H1 (cell line): ENCODE data around the gene CORO2B. TPM values are rescaled to one million over a fixed set of nuclear protein-coding genes. Genes with fewer than 3 reads are reported as not detected.

Experiments
- CTCF ChIA-PET: fragments of 300-600 bp; sonication (Branson Sonifier 250); formaldehyde crosslinking; loops from one replicate; lab custom pipeline; 2021; ENCODE audit not compliant: partially characterized antibody; lab: Charles Lee
- POLR2A ChIA-PET: fragments of 300-600 bp; sonication (Branson Sonifier 250); formaldehyde crosslinking; loops from one replicate; lab custom pipeline; 2021; ENCODE audit warnings: inconsistent platforms; ENCODE audit not compliant: partially characterized antibody; lab: Charles Lee
- DNase-seq, 2 experiments: peaks; one replicate each; pipeline versions ENCODE4 v3.0.0 to v3.0.0-alpha.2; 2010 to 2022; ENCODE audit warnings: low spot score in 2 of 2, low read depth in 1 of 2, mixed read lengths in 1 of 2
- FAIRE-seq: peaks from 2 replicates; lab custom pipeline; 2011; peaks lifted over from hg19 to GRCh38; lab: Jason Lieb, UNC
- H2AFZ ChIP-seq: 2 replicates; pipeline ENCODE4 v1.8.1; 2012; ENCODE audit warnings: low read length, inconsistent platforms
- H2AK5ac ChIP-seq: 2 replicates; pipeline ENCODE4 v1.6.1; 2013; ENCODE audit warnings: low read depth, low read length
- H2BK120ac ChIP-seq: replicated peaks from 2 replicates; pipeline ENCODE3; 2013; ENCODE audit warnings: low read depth, low read length, inconsistent platforms
- H2BK12ac ChIP-seq: 2 replicates; pipeline ENCODE4 v1.6.1; 2013; ENCODE audit warnings: low read depth, low read length
- H2BK15ac ChIP-seq: 2 replicates; pipeline ENCODE4 v1.6.1; 2013; ENCODE audit warnings: low read length
- H2BK20ac ChIP-seq: 2 replicates; pipeline ENCODE4 v1.6.1; 2013; ENCODE audit warnings: low read length
- H2BK5ac ChIP-seq: 2 replicates; pipeline ENCODE4 v1.6.1; 2013; ENCODE audit warnings: low read depth, low read length
- H3K14ac ChIP-seq: 2 replicates; pipeline ENCODE4 v1.6.1; 2013; ENCODE audit warnings: inconsistent platforms; ENCODE audit not compliant: insufficient read length
- H3K18ac ChIP-seq: 2 replicates; pipeline ENCODE4 v1.6.1; 2013; ENCODE audit warnings: low read length; ENCODE audit errors: extremely low read depth
- H3K23ac ChIP-seq: 2 replicates; pipeline ENCODE4 v1.6.1; 2013; ENCODE audit warnings: inconsistent platforms; ENCODE audit not compliant: insufficient read length
- H3K23me2 ChIP-seq: 2 replicates; pipeline ENCODE4 v1.6.1; 2013; ENCODE audit warnings: low read depth, low read length
- H3K27ac ChIP-seq: 2 replicates; pipeline ENCODE4 v1.6.1; 2011; ENCODE audit warnings: low read depth, low read length, inconsistent platforms
- H3K27me3 ChIP-seq, 4 experiments: replicated peaks in 1 of 4; 1 replicate in 1 of 4; 2 replicates in 3 of 4; pipeline versions ENCODE4 v1.6.1 to v1.8.1; 2011 to 2013; ENCODE audit warnings: low read length in 3 of 4, mild to moderate bottlenecking in 3 of 4, inconsistent platforms in 2 of 4, mixed read lengths in 2 of 4, moderate library complexity in 1 of 4; ENCODE audit not compliant: control insufficient read depth in 3 of 4, insufficient read depth in 3 of 4; ENCODE audit errors: extremely low read depth in 1 of 4
- H3K36me3 ChIP-seq, 4 experiments: 2 replicates each; pipeline versions ENCODE4 v1.6.1 to v1.8.1; 2011 to 2013; ENCODE audit warnings: mild to moderate bottlenecking in 4 of 4, low read length in 3 of 4, moderate library complexity in 2 of 4, control low read depth in 1 of 4, inconsistent platforms in 1 of 4; ENCODE audit not compliant: insufficient read depth in 4 of 4, control insufficient read depth in 2 of 4
- H3K4ac ChIP-seq: replicated peaks from 2 replicates; pipeline ENCODE3; 2013; ENCODE audit warnings: low read length, low read depth, mixed read lengths, inconsistent platforms; ENCODE audit not compliant: insufficient read length
- H3K4me1 ChIP-seq, 4 experiments: replicated peaks in 1 of 4; 1 replicate in 1 of 4; 2 replicates in 3 of 4; pipeline versions ENCODE4 v1.6.1 to v1.8.1; 2011 to 2013; ENCODE audit warnings: low read length in 3 of 4, inconsistent platforms in 2 of 4, mixed read lengths in 1 of 4; ENCODE audit not compliant: insufficient read depth in 4 of 4, control insufficient read depth in 3 of 4
- H3K4me2 ChIP-seq, 2 experiments: 2 replicates each; pipeline versions ENCODE4 v1.6.1 to v1.8.1; 2011 to 2013; ENCODE audit warnings: low read depth in 2 of 2, low read length in 2 of 2, control low read depth in 1 of 2, inconsistent platforms in 1 of 2, mild to moderate bottlenecking in 1 of 2; ENCODE audit not compliant: insufficient read depth in 1 of 2
- H3K4me3 ChIP-seq, 4 experiments: fragments of 200-600, 300-600 bp in 1 of 4; sonication (generic), shearing (Covaris generic), sonication (Bioruptor Twin) in 1 of 4; 2 replicates each; pipeline versions ENCODE4 v1.5.1 to v1.8.1; 2011 to 2016; ENCODE audit warnings: low read length in 4 of 4, low read depth in 3 of 4, control low read depth in 2 of 4, inconsistent platforms in 2 of 4, mild to moderate bottlenecking in 2 of 4, mixed read lengths in 1 of 4, moderate library complexity in 1 of 4; ENCODE audit not compliant: insufficient read depth in 2 of 4; ENCODE audit errors: extremely low read depth in 1 of 4
- H3K56ac ChIP-seq: replicated peaks from 2 replicates; pipeline ENCODE3; 2013; ENCODE audit warnings: low read depth, mild to moderate bottlenecking, mixed read lengths, low read length, inconsistent platforms; ENCODE audit not compliant: insufficient read length
- H3K79me1 ChIP-seq: 2 replicates; pipeline ENCODE4 v1.6.1; 2013; ENCODE audit warnings: low read depth, low read length, control low read depth
- H3K79me2 ChIP-seq, 2 experiments: 2 replicates each; pipeline versions ENCODE4 v1.6.1 to v1.8.1; 2012 to 2013; ENCODE audit warnings: low read length in 2 of 2, mild to moderate bottlenecking in 2 of 2, inconsistent platforms in 1 of 2; ENCODE audit not compliant: insufficient read depth in 2 of 2, control insufficient read depth in 1 of 2
- H3K9ac ChIP-seq, 4 experiments: replicated peaks in 1 of 4; 1 replicate in 1 of 4; 2 replicates in 3 of 4; pipeline versions ENCODE4 v1.6.1 to v1.8.1; 2011 to 2013; ENCODE audit warnings: low read depth in 3 of 4, low read length in 3 of 4, control low read depth in 2 of 4, mild to moderate bottlenecking in 2 of 4, moderate library complexity in 2 of 4, inconsistent platforms in 1 of 4; ENCODE audit errors: extremely low read depth in 1 of 4
- H3K9me3 ChIP-seq, 2 experiments: 2 replicates each; pipeline versions ENCODE4 v1.6.1 to v1.8.1; 2012 to 2013; ENCODE audit warnings: mild to moderate bottlenecking in 2 of 2, moderate library complexity in 2 of 2, control low read depth in 1 of 2, inconsistent platforms in 1 of 2, low read depth in 1 of 2, low read length in 1 of 2, mixed read lengths in 1 of 2; ENCODE audit not compliant: insufficient read depth in 2 of 2
- H4K20me1 ChIP-seq, 2 experiments: replicated peaks in 1 of 2; 2 replicates each; pipeline versions ENCODE3 to v1.8.1; 2011 to 2013; ENCODE audit warnings: inconsistent platforms in 2 of 2, low read length in 2 of 2, mild to moderate bottlenecking in 1 of 2; ENCODE audit not compliant: insufficient read depth in 2 of 2, control insufficient read depth in 1 of 2
- H4K5ac ChIP-seq: 2 replicates; pipeline ENCODE4 v1.6.1; 2013; ENCODE audit warnings: low read length, low read depth, mixed read lengths, inconsistent platforms; ENCODE audit not compliant: insufficient read length
- H4K8ac ChIP-seq: 2 replicates; pipeline ENCODE4 v1.8.0; 2013; ENCODE audit warnings: mild to moderate bottlenecking, moderate library complexity, low read length, inconsistent platforms; ENCODE audit not compliant: insufficient read depth; ENCODE audit errors: extremely low read depth
- H4K91ac ChIP-seq: replicated peaks from 2 replicates; pipeline ENCODE3; 2013; ENCODE audit warnings: low read length, mixed read lengths, inconsistent platforms; ENCODE audit not compliant: insufficient read length
- CEBPB ChIP-seq: IDR thresholded peaks from 2 replicates; pipeline ENCODE4 v1.6.1; 2012; ENCODE audit warnings: low read depth, low read length
- GABPA ChIP-seq: IDR thresholded peaks from 2 replicates; pipeline ENCODE4 v1.6.1; 2011; ENCODE audit warnings: mild to moderate bottlenecking, low read length, moderate library complexity, borderline replicate concordance; ENCODE audit not compliant: insufficient read depth
- KDM1A ChIP-seq: fragments of 200-600, 300-600 bp; sonication (generic); IDR thresholded peaks from 2 replicates; pipeline ENCODE4 v1.7.1; 2016; ENCODE audit warnings: mild to moderate bottlenecking, low read length, borderline replicate concordance
- SP2 ChIP-seq: IDR thresholded peaks from 2 replicates; pipeline ENCODE4 v1.6.1; 2012; ENCODE audit warnings: mild to moderate bottlenecking, low read length, inconsistent platforms
- SRF ChIP-seq: IDR thresholded peaks from 2 replicates; pipeline ENCODE4 v1.6.1; 2011; ENCODE audit warnings: mild to moderate bottlenecking, low read depth, low read length, moderate library complexity
- TAF1 ChIP-seq: IDR thresholded peaks from 2 replicates; pipeline ENCODE4 v1.6.1; 2011; ENCODE audit warnings: mild to moderate bottlenecking, low read depth, low read length
- TCF12 ChIP-seq: IDR thresholded peaks from 2 replicates; pipeline ENCODE4 v1.6.1; 2011; ENCODE audit warnings: low read depth, mild to moderate bottlenecking, low read length
- TEAD4 ChIP-seq: IDR thresholded peaks from 2 replicates; pipeline ENCODE4 v1.6.1; 2012; ENCODE audit warnings: low read depth, low read length, inconsistent platforms, mixed read lengths
- WGBS, 2 experiments: shearing (Covaris generic) in 1 of 2; methylation state at CpG; one replicate each; pipeline versions ENCODE4 v1.1.6 to v1.1.7; 2013 to 2015; ENCODE audit warnings: low lambda C conversion rate in 2 of 2, mixed read lengths in 2 of 2, inconsistent platforms in 1 of 2, low coverage in 1 of 2, missing lambda C conversion rate in 1 of 2; ENCODE audit not compliant: insufficient replicate concordance in 2 of 2, insufficient coverage in 1 of 2, insufficient read length in 1 of 2; ENCODE audit errors: extremely low coverage in 1 of 2, missing lambda C conversion rate in 1 of 2; 5-methylcytosine and 5-hydroxymethylcytosine counted together
- polyA plus RNA-seq, 7 experiments: library from polyadenylated mRNA; depleted of rRNA in 3 of 7; stranded (reverse) in 5 of 7; unstranded in 2 of 7; fragments of >200 nt in 5 of 7; fragments of 200-250 nt in 2 of 7; gene quantifications; 1 replicate in 5 of 7; 2 replicates in 1 of 7; 4 replicates in 1 of 7; pipeline versions ENCODE4 v1.2.1 to v1.2.3, GENCODE V29; 2011 to 2013; ENCODE audit warnings: missing spikeins in 2 of 7, mixed read lengths in 2 of 7
- total RNA-seq: library from RNA; stranded (reverse); fragmentation: NEBNext Ultra II Directional; extraction: Animal tissue kit (Norgen Biotek cat#: 25700); gene quantifications from 2 replicates; pipeline ENCODE4 v1.2.1, GENCODE V29; 2021

CORO2B gene
- total and polyA plus RNA-seq, 2 of the 8 experiments (the other 6 are each of a cell fraction or from before 2014, with no cell fraction given) = 3.4 to 6.7 TPM

DNA sequence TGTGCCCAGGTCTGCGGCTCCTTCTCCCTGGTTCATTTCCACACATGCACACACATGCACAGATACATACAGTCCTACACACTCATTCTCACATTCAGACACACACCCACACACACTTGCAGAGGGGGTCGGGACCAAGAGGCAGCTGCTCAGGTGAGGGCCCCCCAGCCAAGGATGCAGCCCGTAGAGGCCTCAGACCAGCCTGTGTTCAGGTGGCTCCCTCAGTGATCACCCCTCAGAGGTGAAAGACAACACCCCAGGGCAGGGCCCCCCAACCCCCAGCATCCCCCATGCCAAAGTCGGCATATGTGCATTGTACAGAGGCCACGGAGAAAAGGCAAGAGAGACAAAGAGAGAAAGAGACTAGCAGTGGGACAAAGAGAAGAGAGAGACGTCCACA lies 5.9 kb upstream of the CORO2B start:
- no peak for FAIRE-seq
- TF ChIP-seq KDM1A = no peak
- no peak for TF ChIP-seq TCF12
- TF ChIP-seq SRF = no peak
- no peak for TF ChIP-seq SP2
- no peak for TF ChIP-seq TAF1
- no peak for TF ChIP-seq TEAD4
- no peak for TF ChIP-seq CEBPB
- no peak for TF ChIP-seq GABPA

More for the DNA sequence above, 5.9 kb upstream of the CORO2B start:
- H2BK20ac ChIP-seq = no peak overlapping the region
- no peak overlapping the region for H2BK120ac ChIP-seq
- H2BK5ac ChIP-seq = peak overlapping the region; percentile 73; the same call in 1 of the 2 replicates
- DNase-seq = no peak
- no peak overlapping the region for H3K56ac ChIP-seq
- H4K20me1 ChIP-seq = no peaks in the 10 kb centered on the region
- POLR2A ChIA-PET = interaction anchor here (1.3 to 5.0 kb wide), 4 partner anchors 9 to 294 kb away, joined by 3 to 31 read pairs (median 4); no protein-coding TSS in a partner anchor
- H3K36me3 ChIP-seq = no peaks in the 10 kb centered on the region
- H4K91ac ChIP-seq = peak overlapping the region; percentile 82
- no peak overlapping the region for H3K23ac ChIP-seq
- H3K14ac ChIP-seq = peak overlapping the region; percentile 70
- H3K4me2 ChIP-seq = no peak overlapping the region
- 84% methylated on average over 6 of the region's 6 CpGs; no CpG with 5 or more reads in 1 of the 2 experiments for WGBS, 2 experiments
- H3K79me2 ChIP-seq = no peaks in the 10 kb centered on the region
- H3K27me3 ChIP-seq = peaks cover 0 to 16% (median 11%) of the 10 kb centered on the region in 4 experiments; a peak in 5 of 7 replicates
- H2BK12ac ChIP-seq = peak overlapping the region; percentile 98
- H3K18ac ChIP-seq = no peak overlapping the region
- peaks cover 3% of the 10 kb centered on the region for H3K23me2 ChIP-seq
- H3K9ac ChIP-seq = no peak overlapping the region
- no peak overlapping the region for H2AFZ ChIP-seq
- H3K27ac ChIP-seq = no peak overlapping the region
- H3K79me1 ChIP-seq = no peaks in the 10 kb centered on the region
- peak overlapping the region; percentile 81; the same call in 1 of the 2 replicates for H2BK15ac ChIP-seq
- H3K4me3 ChIP-seq = no peak overlapping the region
- H2AK5ac ChIP-seq = 0 out of 2 replicates have a peak overlapping the region, but pooled peaks have one; percentile 91
- H3K9me3 ChIP-seq = no peaks in the 10 kb centered on the region
- H3K4me1 ChIP-seq = peaks cover 16 to 51% (median 31%) of the 10 kb centered on the region in 4 experiments
- H4K5ac ChIP-seq = no peak overlapping the region
- CTCF ChIA-PET = interaction anchor here (0.8 to 4.3 kb wide), 8 partner anchors 8 to 100 kb away, joined by 3 to 28 read pairs (median 6); no protein-coding TSS in a partner anchor
- peak overlapping the region; percentile 59 for H3K4ac ChIP-seq
- no peak overlapping the region; the same call in 1 of the 2 replicates for H4K8ac ChIP-seq
